D341Med (cell line): ENCODE data around the gene XPO6.
"Not testable (repeated sequence)": the region's sequence is repeated elsewhere in the genome, so short reads cannot be mapped to it uniquely, and the experiment has no call there.

Source experiments
- DNase-seq: peaks from one replicate; pipeline ENCODE4 v3.0.0; 2012; ENCODE audit warnings: low spot score

The XPO6 gene

GRCh38 chr16:28211758-28212531, at the start of gene XPO6:
XPO6 (minus strand) TSS chr16:28211965; CDS start chr16:28211368, 597 bp downstream.
- peak; percentile 99 for DNase-seq

GRCh38 chr16:28260193-28260592, 48.4 kb upstream of the XPO6 start:
- no peak for DNase-seq

- no peak for DNase-seq
Observed at GRCh38 chr16:28259781-28260150, 48.0 kb upstream of the XPO6 start.

GRCh38 chr16:28259091-28259780, 47.5 kb upstream of the XPO6 start:
- DNase-seq: no peak

GRCh38 chr16:28258567-28258966, 46.8 kb upstream of the XPO6 start:
- no peak for DNase-seq

GRCh38 chr16:28257256-28257655, 45.5 kb upstream of the XPO6 start:
- no peak for DNase-seq

GRCh38 chr16:28255838-28256237, 44.1 kb upstream of the XPO6 start:
- no peak for DNase-seq

GRCh38 chr16:28254158-28254557, 42.4 kb upstream of the XPO6 start:
- DNase-seq: no peak

- DNase-seq: no peak
Observed at GRCh38 chr16:28250999-28251398, 39.2 kb upstream of the XPO6 start.

- DNase-seq: not testable (repeated sequence)
Observed at GRCh38 chr16:28249483-28249882, 37.7 kb upstream of the XPO6 start.

GRCh38 chr16:28241924-28242323, 30.2 kb upstream of the XPO6 start:
- DNase-seq: no peak

GRCh38 chr16:28237754-28238357, 26.1 kb upstream of the XPO6 start:
- DNase-seq: no peak

GRCh38 chr16:28231763-28232162, 20.0 kb upstream of the XPO6 start:
- no peak for DNase-seq

- DNase-seq: not testable (repeated sequence)
Observed at GRCh38 chr16:28223909-28224308, 12.1 kb upstream of the XPO6 start.

GRCh38 chr16:28219777-28220176, 8.0 kb upstream of the XPO6 start:
- not testable (repeated sequence) for DNase-seq

- DNase-seq: peak; percentile 57
Observed at GRCh38 chr16:28219282-28219681, 7.5 kb upstream of the XPO6 start.

GRCh38 chr16:28218109-28218508, 6.3 kb upstream of the XPO6 start:
- DNase-seq: peak; percentile 64

- no peak for DNase-seq
Observed at GRCh38 chr16:28217326-28217725, 5.6 kb upstream of the XPO6 start.

GRCh38 chr16:28213396-28213795, 1.6 kb upstream of the XPO6 start:
- no peak for DNase-seq

GRCh38 chr16:28212532-28212873, 738 bp upstream of the XPO6 start:
- no peak for DNase-seq

- peak; percentile 88 for DNase-seq
Observed at GRCh38 chr16:28210979-28211588, 681 bp downstream of the XPO6 start.

GRCh38 chr16:28210264-28210663, 1.5 kb downstream of the XPO6 start:
- no peak for DNase-seq

GRCh38 chr16:28208824-28209223, 2.9 kb downstream of the XPO6 start:
- no peak for DNase-seq
